H1 (cell line): Measurements from ENCODE around the gene SKAP1. TPM values are rescaled to one million over a fixed set of nuclear protein-coding genes. Genes with fewer than 3 reads are reported as not detected.

Experiments used
- SAP30 ChIP-seq: fragments of 300-600 bp; sonication (generic); IDR thresholded peaks from 2 replicates; pipeline ENCODE4 v1.7.1; 2012; ENCODE audit warnings: low read length, moderate library complexity, mild to moderate bottlenecking, inconsistent platforms; ENCODE audit not compliant: insufficient read depth, insufficient replicate concordance
- SP2 ChIP-seq: IDR thresholded peaks from 2 replicates; pipeline ENCODE4 v1.6.1; 2012; ENCODE audit warnings: mild to moderate bottlenecking, low read length, inconsistent platforms
- SP4 ChIP-seq: IDR thresholded peaks from 2 replicates; pipeline ENCODE4 v1.6.1; 2012; ENCODE audit warnings: low read length, inconsistent platforms
- SRF ChIP-seq: IDR thresholded peaks from 2 replicates; pipeline ENCODE4 v1.6.1; 2011; ENCODE audit warnings: mild to moderate bottlenecking, low read depth, low read length, moderate library complexity
- polyA plus RNA-seq, 7 experiments: library from polyadenylated mRNA; depleted of rRNA in 3 of 7; stranded (reverse) in 5 of 7; unstranded in 2 of 7; fragments of >200 nt in 5 of 7; fragments of 200-250 nt in 2 of 7; gene quantifications; 1 replicate in 5 of 7; 2 replicates in 1 of 7; 4 replicates in 1 of 7; pipeline versions ENCODE4 v1.2.1 to v1.2.3, GENCODE V29; 2011 to 2013; ENCODE audit warnings: missing spikeins in 2 of 7, mixed read lengths in 2 of 7
- total RNA-seq: library from RNA; stranded (reverse); fragmentation: NEBNext Ultra II Directional; extraction: Animal tissue kit (Norgen Biotek cat#: 25700); gene quantifications from 2 replicates; pipeline ENCODE4 v1.2.1, GENCODE V29; 2021

The SKAP1 gene
- total and polyA plus RNA-seq, 2 of the 8 experiments (the other 6 are each of a cell fraction or from before 2014, with no cell fraction given): not detected

DNA sequence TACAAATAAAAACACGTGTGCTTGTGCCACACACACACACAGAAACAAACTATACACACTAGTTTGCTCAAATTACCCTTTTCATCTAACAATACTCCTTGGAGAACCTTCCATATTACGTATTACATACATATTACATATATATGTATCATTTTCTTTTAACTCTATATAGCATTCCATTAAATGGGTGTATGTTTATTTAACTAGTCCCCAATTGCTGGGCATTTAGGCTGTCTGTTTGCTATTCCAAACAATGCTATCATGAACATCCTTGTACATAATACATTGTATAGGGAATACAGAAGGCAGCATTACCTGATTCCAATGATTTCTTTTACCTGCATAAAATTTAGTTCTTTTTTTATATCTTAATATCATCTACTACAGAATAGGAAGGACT is 73.1 kb downstream of the SKAP1 start (continued):
- no peak for TF ChIP-seq SAP30
- TF ChIP-seq SP2: no peak
- no peak for TF ChIP-seq SRF
- TF ChIP-seq SP4: no peak
- TF ChIP-seq, all 59 proteins: peak for 0
